Left ventricle myocardium inferior (tissue), 1 donor: Measurements from ENCODE around the gene GNA14. TPM values are rescaled to one million over a fixed set of nuclear protein-coding genes. Genes with fewer than 3 reads are reported as not detected.
"Not testable (repeated sequence)": the region's sequence is repeated elsewhere in the genome, so short reads cannot be mapped to it uniquely, and the experiment has no call there.

ENCODE experiments used
- DNase-seq: peaks from one replicate; pipeline ENCODE4 v3.0.0-alpha.2; 2020
- H3K27ac ChIP-seq: fragments of 200-600 bp; replicated peaks from 2 replicates; pipeline ENCODE4 v1.8.0; 2021
- H3K27me3 ChIP-seq: fragments of 200-600 bp; 2 replicates; pipeline ENCODE4 v1.8.0; 2021; ENCODE audit warnings: low read depth
- H3K36me3 ChIP-seq: fragments of 200-600 bp; 2 replicates; pipeline ENCODE4 v1.8.0; 2021
- H3K4me1 ChIP-seq: fragments of 200-600 bp; 2 replicates; pipeline ENCODE4 v1.8.0; 2021
- H3K4me3 ChIP-seq: fragments of 200-600 bp; 2 replicates; pipeline ENCODE4 v1.8.0; 2021; ENCODE audit warnings: mild to moderate bottlenecking, moderate library complexity
- H3K9me3 ChIP-seq: fragments of 200-600 bp; replicated peaks from 2 replicates; pipeline ENCODE4 v1.8.0; 2021
- intact Hi-C: fragments of 100-400 bp; cut with micrococcal nuclease; formaldehyde crosslinking; loops from one replicate; pipeline ENCODE4 v1.11.0; 2022
- total RNA-seq: library from RNA; stranded (reverse); fragmentation: NEBNext Ultra II Directional; extraction: Animal tissue kit (Norgen Biotek cat#: 25700); gene quantifications from one replicate; pipeline ENCODE4 v1.2.1, GENCODE V29; 2021
- TF ChIP-seq, protein P1 (sequence below): fragments of 200-600 bp; IDR thresholded peaks from 2 replicates; pipeline ENCODE4 v1.8.0; 2021; ENCODE audit warnings: antibody characterized with exemption, mild to moderate bottlenecking, borderline replicate concordance
- donor health status: DM: no; HTN: yes; CAD: no; lungs with severe emphysema.

GNA14 gene
- total RNA-seq, 1 donor from 2014 or later, result 2.2 TPM

DNA sequence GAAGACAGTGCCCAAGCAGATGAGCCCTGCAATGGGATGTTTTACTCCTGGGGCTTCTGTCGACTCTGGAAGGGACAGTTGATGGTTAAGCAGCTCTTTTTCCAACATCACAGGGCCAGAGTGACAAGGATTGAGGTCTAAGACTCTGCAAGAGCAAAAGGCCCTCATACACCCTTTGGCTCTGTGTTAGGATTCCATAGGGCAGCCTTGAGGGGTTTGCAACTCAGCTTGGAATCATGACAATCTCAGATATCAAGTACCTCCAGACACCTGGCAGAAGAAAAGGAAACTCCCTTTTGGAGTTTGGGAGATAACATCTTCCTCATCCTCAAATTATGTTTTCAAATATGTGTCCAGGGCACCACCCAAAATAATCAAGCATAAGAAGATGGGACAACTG, 205.7 kb downstream of the GNA14 start:
- TF ChIP-seq, protein P1, sequence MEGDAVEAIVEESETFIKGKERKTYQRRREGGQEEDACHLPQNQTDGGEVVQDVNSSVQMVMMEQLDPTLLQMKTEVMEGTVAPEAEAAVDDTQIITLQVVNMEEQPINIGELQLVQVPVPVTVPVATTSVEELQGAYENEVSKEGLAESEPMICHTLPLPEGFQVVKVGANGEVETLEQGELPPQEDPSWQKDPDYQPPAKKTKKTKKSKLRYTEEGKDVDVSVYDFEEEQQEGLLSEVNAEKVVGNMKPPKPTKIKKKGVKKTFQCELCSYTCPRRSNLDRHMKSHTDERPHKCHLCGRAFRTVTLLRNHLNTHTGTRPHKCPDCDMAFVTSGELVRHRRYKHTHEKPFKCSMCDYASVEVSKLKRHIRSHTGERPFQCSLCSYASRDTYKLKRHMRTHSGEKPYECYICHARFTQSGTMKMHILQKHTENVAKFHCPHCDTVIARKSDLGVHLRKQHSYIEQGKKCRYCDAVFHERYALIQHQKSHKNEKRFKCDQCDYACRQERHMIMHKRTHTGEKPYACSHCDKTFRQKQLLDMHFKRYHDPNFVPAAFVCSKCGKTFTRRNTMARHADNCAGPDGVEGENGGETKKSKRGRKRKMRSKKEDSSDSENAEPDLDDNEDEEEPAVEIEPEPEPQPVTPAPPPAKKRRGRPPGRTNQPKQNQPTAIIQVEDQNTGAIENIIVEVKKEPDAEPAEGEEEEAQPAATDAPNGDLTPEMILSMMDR, result no peak
- Histone ChIP-seq H3K27me3 (no peaks in the 10 kb centered on the region), H3K9me3 (peaks cover 3% of the 10 kb centered on the region), H3K4me3 (no peak overlapping the region), H3K27ac (no peak overlapping the region), H3K36me3 (no peaks in the 10 kb centered on the region), H3K4me1 (no peaks in the 10 kb centered on the region)
- intact Hi-C loops, result no loop called here
- no peak for DNase-seq

DNA sequence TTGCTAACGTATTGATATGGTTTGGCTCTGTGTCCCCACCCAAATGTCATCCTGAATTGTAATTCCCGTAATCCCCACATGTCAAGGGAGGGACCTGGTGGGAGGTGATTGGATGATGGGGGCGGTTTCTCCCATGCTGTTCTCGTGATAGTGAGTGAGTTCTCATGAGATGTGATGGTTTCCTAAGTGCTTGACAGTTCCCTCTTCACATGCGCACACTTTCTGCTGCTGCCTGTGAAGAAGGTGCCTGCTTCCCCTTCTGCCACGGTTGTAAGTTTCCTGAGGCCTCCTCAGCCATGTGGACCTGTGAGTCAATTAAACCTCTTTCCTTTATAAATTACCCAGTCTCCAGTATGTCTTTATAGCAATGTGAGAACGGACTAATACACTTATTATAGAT, 207.0 kb downstream of the GNA14 start:
- H3K9me3 ChIP-seq, H3K27ac ChIP-seq, DNase-seq, H3K36me3 ChIP-seq, intact Hi-C loops, H3K4me1 ChIP-seq, H3K4me3 ChIP-seq, H3K27me3 ChIP-seq: not testable (repeated sequence)

- intact Hi-C loops, result no loop called here
- TF ChIP-seq, protein P1, result no peak
- H3K27me3 ChIP-seq, result no peaks in the 10 kb centered on the region
- no peaks in the 10 kb centered on the region for H3K9me3 ChIP-seq
- H3K36me3 ChIP-seq, result no peaks in the 10 kb centered on the region
- no peak for DNase-seq
- peak overlapping the region; percentile 39 for H3K27ac ChIP-seq
- H3K4me3 ChIP-seq, result no peak overlapping the region
- no peaks in the 10 kb centered on the region for H3K4me1 ChIP-seq
Measured at GRCh38 chr9:77440057-77440456, 208.1 kb downstream of the GNA14 start.

GRCh38 chr9:77438653-77439052, 209.5 kb downstream of the GNA14 start:
- Histone ChIP-seq H3K27ac (no peak overlapping the region), H3K27me3 (no peaks in the 10 kb centered on the region), H3K4me1 (no peaks in the 10 kb centered on the region), H3K9me3 (no peaks in the 10 kb centered on the region), H3K4me3 (no peak overlapping the region), H3K36me3 (no peaks in the 10 kb centered on the region)
- intact Hi-C loops, result no loop called here
- no peak for DNase-seq
- TF ChIP-seq, protein P1, result no peak

DNA sequence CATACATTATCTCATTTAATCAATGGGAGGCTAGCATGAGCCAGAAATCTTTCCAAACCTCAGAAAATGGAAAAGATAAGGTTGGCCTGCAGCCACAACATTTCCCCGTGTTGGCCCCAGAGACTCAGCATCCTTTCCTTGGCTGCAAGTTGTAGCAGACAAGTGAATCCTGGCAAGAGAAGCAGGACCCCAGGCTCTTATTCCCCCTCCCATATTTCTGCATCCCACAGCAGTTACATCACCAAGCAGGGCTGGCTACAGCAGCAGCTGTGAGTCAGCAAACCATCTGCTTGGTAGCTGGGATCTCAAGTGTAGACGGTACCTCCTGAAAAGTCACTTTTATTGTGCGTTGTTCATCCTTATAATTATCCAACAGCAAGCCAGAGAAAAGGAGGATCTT, 212.4 kb downstream of the GNA14 start:
- Histone ChIP-seq H3K27me3 (no peaks in the 10 kb centered on the region), H3K4me3 (no peak overlapping the region), H3K36me3 (no peaks in the 10 kb centered on the region), H3K4me1 (no peaks in the 10 kb centered on the region), H3K9me3 (no peaks in the 10 kb centered on the region), H3K27ac (no peak overlapping the region)
- intact Hi-C loops, result no loop called here
- TF ChIP-seq, protein P1, result no peak
- no peak for DNase-seq

GRCh38 chr9:77435277-77435676, 212.8 kb downstream of the GNA14 start:
- intact Hi-C loops, result no loop called here
- no peaks in the 10 kb centered on the region for H3K36me3 ChIP-seq
- no peak for DNase-seq
- H3K4me1 ChIP-seq, result no peaks in the 10 kb centered on the region
- H3K4me3 ChIP-seq, result no peak overlapping the region
- H3K27me3 ChIP-seq, result no peaks in the 10 kb centered on the region
- TF ChIP-seq, protein P1, result no peak
- no peaks in the 10 kb centered on the region for H3K9me3 ChIP-seq
- H3K27ac ChIP-seq, result no peak overlapping the region
